Measurements from ENCODE around the gene GABRR1. TPM values are rescaled to one million over a fixed set of nuclear protein-coding genes. Genes with fewer than 3 reads are reported as not detected.

Gene GABRR1
- total and polyA plus RNA-seq, 2 donors (not counting 1 experiment from before 2014, with no cell fraction given) = not detected

GRCh38 chr6:89186762-89187161, 30.4 kb downstream of the GABRR1 start:
- DNase-seq (ENCODE audit: low read depth in 2 of 2) = no peak
- Histone ChIP-seq H3K9me3 (ENCODE audit: control insufficient read depth, insufficient read depth, low read depth, low read length) (no peaks in the 10 kb centered on the region), H4K20me1 (ENCODE audit: control insufficient read depth, extremely low read depth, insufficient read depth, low read length) (no peaks in the 10 kb centered on the region), H3K79me2 (ENCODE audit: control insufficient read depth, insufficient read depth, low read length) (no peaks in the 10 kb centered on the region), H3K27me3 (ENCODE audit: control insufficient read depth, insufficient read depth, low read length) (no peaks in the 10 kb centered on the region), H3K4me3 (replicated peaks in 1 of 4; ENCODE audit: control extremely low read depth in 1 of 4, insufficient read depth in 1 of 4, low read depth in 3 of 4, low read length in 4 of 4) (no peak overlapping the region), H3K27ac (ENCODE audit: insufficient read depth, low read length) (no peak overlapping the region), H3K36me3 (ENCODE audit: control insufficient read depth, insufficient read depth, low read length) (no peaks in the 10 kb centered on the region), H3K4me1 (ENCODE audit: control insufficient read depth, extremely low read depth, insufficient read depth, low read length) (no peaks in the 10 kb centered on the region), H3K4me2 (ENCODE audit: extremely low read depth, insufficient read depth, low read length) (no peak overlapping the region), H2AFZ (ENCODE audit: low read length) (no peak overlapping the region), H3K9ac (ENCODE audit: insufficient read depth, low read length) (no peak overlapping the region)
- TF ChIP-seq EZH2 (IDR thresholded peaks at IDR 0.05; ENCODE audit: low read length, missing control alignments) (no peak), CTCF (conservative IDR thresholded peaks at IDR 0.05 in 1 of 2, IDR thresholded peaks at IDR 0.05 in 1 of 2; ENCODE audit: low read depth in 1 of 2, low read length in 2 of 2) (no peak)

- H3K27ac ChIP-seq (ENCODE audit: insufficient read depth, low read length) = no peak overlapping the region
- H3K4me3 ChIP-seq (replicated peaks in 1 of 4; ENCODE audit: control extremely low read depth in 1 of 4, insufficient read depth in 1 of 4, low read depth in 3 of 4, low read length in 4 of 4) = no peak overlapping the region
- H3K27me3 ChIP-seq (ENCODE audit: control insufficient read depth, insufficient read depth, low read length) = peaks cover 3% of the 10 kb centered on the region
- no peak for TF ChIP-seq EZH2 (IDR thresholded peaks at IDR 0.05; ENCODE audit: low read length, missing control alignments)
- no peak for TF ChIP-seq CTCF (conservative IDR thresholded peaks at IDR 0.05 in 1 of 2, IDR thresholded peaks at IDR 0.05 in 1 of 2; ENCODE audit: low read depth in 1 of 2, low read length in 2 of 2)
- no peaks in the 10 kb centered on the region for H3K36me3 ChIP-seq (ENCODE audit: control insufficient read depth, insufficient read depth, low read length)
- H3K9me3 ChIP-seq (ENCODE audit: control insufficient read depth, insufficient read depth, low read depth, low read length) = no peaks in the 10 kb centered on the region
- no peaks in the 10 kb centered on the region for H4K20me1 ChIP-seq (ENCODE audit: control insufficient read depth, extremely low read depth, insufficient read depth, low read length)
- H3K4me2 ChIP-seq (ENCODE audit: extremely low read depth, insufficient read depth, low read length) = no peak overlapping the region
- no peak for DNase-seq (ENCODE audit: low read depth in 2 of 2)
- no peaks in the 10 kb centered on the region for H3K4me1 ChIP-seq (ENCODE audit: control insufficient read depth, extremely low read depth, insufficient read depth, low read length)
- no peak overlapping the region for H3K9ac ChIP-seq (ENCODE audit: insufficient read depth, low read length)
- no peaks in the 10 kb centered on the region for H3K79me2 ChIP-seq (ENCODE audit: control insufficient read depth, insufficient read depth, low read length)
- no peak overlapping the region for H2AFZ ChIP-seq (ENCODE audit: low read length)
Measured at GRCh38 chr6:89184344-89184743, 32.8 kb downstream of the GABRR1 start.

- Histone ChIP-seq H2AFZ (ENCODE audit: low read length) (no peak overlapping the region), H3K9ac (ENCODE audit: insufficient read depth, low read length) (no peak overlapping the region), H3K4me2 (ENCODE audit: extremely low read depth, insufficient read depth, low read length) (no peak overlapping the region), H3K9me3 (ENCODE audit: control insufficient read depth, insufficient read depth, low read depth, low read length) (no peaks in the 10 kb centered on the region), H3K36me3 (ENCODE audit: control insufficient read depth, insufficient read depth, low read length) (no peaks in the 10 kb centered on the region), H3K4me1 (ENCODE audit: control insufficient read depth, extremely low read depth, insufficient read depth, low read length) (no peaks in the 10 kb centered on the region), H3K79me2 (ENCODE audit: control insufficient read depth, insufficient read depth, low read length) (no peaks in the 10 kb centered on the region), H3K4me3 (replicated peaks in 1 of 4; ENCODE audit: control extremely low read depth in 1 of 4, insufficient read depth in 1 of 4, low read depth in 3 of 4, low read length in 4 of 4) (no peak overlapping the region), H3K27me3 (ENCODE audit: control insufficient read depth, insufficient read depth, low read length) (peaks cover 3% of the 10 kb centered on the region), H4K20me1 (ENCODE audit: control insufficient read depth, extremely low read depth, insufficient read depth, low read length) (no peaks in the 10 kb centered on the region), H3K27ac (ENCODE audit: insufficient read depth, low read length) (no peak overlapping the region)
- no peak for DNase-seq (ENCODE audit: low read depth in 2 of 2)
- TF ChIP-seq CTCF (conservative IDR thresholded peaks at IDR 0.05 in 1 of 2, IDR thresholded peaks at IDR 0.05 in 1 of 2; ENCODE audit: low read depth in 1 of 2, low read length in 2 of 2) (no peak), EZH2 (IDR thresholded peaks at IDR 0.05; ENCODE audit: low read length, missing control alignments) (no peak)
Measured at GRCh38 chr6:89183294-89183693, 33.9 kb downstream of the GABRR1 start.
